Measurements from ENCODE around the gene CXXC1.

DNA sequence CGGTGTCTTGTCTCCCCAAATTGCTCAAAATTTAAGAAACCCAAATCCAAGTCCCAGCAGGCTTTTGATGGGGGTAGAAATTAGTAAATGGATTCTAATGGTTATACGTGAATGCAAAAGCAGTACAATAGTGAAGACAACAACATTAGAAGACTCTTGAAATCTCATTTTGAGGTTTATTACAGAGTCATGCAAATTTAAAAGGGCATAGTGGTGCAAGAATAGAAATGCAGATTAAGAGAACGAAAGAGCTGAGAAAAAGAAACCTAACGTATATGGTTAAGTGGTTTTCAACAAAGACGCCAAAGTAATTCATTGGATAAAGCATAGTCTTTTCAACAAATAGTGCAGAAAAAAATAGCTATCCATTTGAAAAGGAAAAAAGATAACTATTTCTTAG lies 33.2 kb upstream of the CXXC1 start:
- TF ChIP-seq, protein P1, sequence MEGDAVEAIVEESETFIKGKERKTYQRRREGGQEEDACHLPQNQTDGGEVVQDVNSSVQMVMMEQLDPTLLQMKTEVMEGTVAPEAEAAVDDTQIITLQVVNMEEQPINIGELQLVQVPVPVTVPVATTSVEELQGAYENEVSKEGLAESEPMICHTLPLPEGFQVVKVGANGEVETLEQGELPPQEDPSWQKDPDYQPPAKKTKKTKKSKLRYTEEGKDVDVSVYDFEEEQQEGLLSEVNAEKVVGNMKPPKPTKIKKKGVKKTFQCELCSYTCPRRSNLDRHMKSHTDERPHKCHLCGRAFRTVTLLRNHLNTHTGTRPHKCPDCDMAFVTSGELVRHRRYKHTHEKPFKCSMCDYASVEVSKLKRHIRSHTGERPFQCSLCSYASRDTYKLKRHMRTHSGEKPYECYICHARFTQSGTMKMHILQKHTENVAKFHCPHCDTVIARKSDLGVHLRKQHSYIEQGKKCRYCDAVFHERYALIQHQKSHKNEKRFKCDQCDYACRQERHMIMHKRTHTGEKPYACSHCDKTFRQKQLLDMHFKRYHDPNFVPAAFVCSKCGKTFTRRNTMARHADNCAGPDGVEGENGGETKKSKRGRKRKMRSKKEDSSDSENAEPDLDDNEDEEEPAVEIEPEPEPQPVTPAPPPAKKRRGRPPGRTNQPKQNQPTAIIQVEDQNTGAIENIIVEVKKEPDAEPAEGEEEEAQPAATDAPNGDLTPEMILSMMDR (IDR thresholded peaks at IDR 0.05) = no peak
- TF ChIP-seq POLR2A (IDR thresholded peaks at IDR 0.05) = no peak
